ENCODE results near the gene CWC27.
A peak's percentile ranks its signal among the peaks of the same experiment; 100 is the strongest.
"Not testable (repeated sequence)": the region's sequence is repeated elsewhere in the genome, so short reads cannot be mapped to it uniquely, and the experiment has no call there.

CWC27 gene

GRCh38 chr5:64800926-64801325 is 32.2 kb downstream of the CWC27 start:
- TF ChIP-seq CTCF (IDR thresholded peaks at IDR 0.05; ENCODE audit: extremely low read depth, missing control alignments) = no peak
- no peak for DNase-seq (ENCODE audit: low spot score)

- no peak for DNase-seq (ENCODE audit: low spot score)
These were observed 37.8 kb downstream of the CWC27 start for GRCh38 chr5:64806537-64806936.

GRCh38 chr5:64807520-64807919 is 38.8 kb downstream of the CWC27 start:
- no peak for TF ChIP-seq CTCF (IDR thresholded peaks at IDR 0.05; ENCODE audit: extremely low read depth, missing control alignments)

More at GRCh38 chr5:64806537-64806936, 37.8 kb downstream of the CWC27 start:
- TF ChIP-seq CTCF (IDR thresholded peaks at IDR 0.05; ENCODE audit: extremely low read depth, missing control alignments) = no peak

GRCh38 chr5:64811050-64811640 is 42.4 kb downstream of the CWC27 start:
- TF ChIP-seq CTCF (IDR thresholded peaks at IDR 0.05; ENCODE audit: extremely low read depth, missing control alignments) = peak; percentile 40
- peak; percentile 16 for DNase-seq (ENCODE audit: low spot score)

More at GRCh38 chr5:64807520-64807919, 38.8 kb downstream of the CWC27 start:
- no peak for DNase-seq (ENCODE audit: low spot score)

- TF ChIP-seq CTCF (IDR thresholded peaks at IDR 0.05; ENCODE audit: extremely low read depth, missing control alignments) = no peak
- peak; percentile 35 for DNase-seq (ENCODE audit: low spot score)
These were observed 45.3 kb downstream of the CWC27 start for GRCh38 chr5:64814073-64814472.

GRCh38 chr5:64818245-64818644 is 49.5 kb downstream of the CWC27 start:
- no peak for DNase-seq (ENCODE audit: low spot score)
- no peak for TF ChIP-seq CTCF (IDR thresholded peaks at IDR 0.05; ENCODE audit: extremely low read depth, missing control alignments)

- not testable (repeated sequence) for DNase-seq (ENCODE audit: low spot score)
These were observed 50.6 kb downstream of the CWC27 start for GRCh38 chr5:64819345-64819744.

- no peak for TF ChIP-seq CTCF (IDR thresholded peaks at IDR 0.05; ENCODE audit: extremely low read depth, missing control alignments)
- no peak for DNase-seq (ENCODE audit: low spot score)
These were observed 53.6 kb downstream of the CWC27 start for GRCh38 chr5:64822320-64822719.

All from GM20000 (cell line).